Psoas muscle (tissue), 8 donors: ENCODE data around the gene COL12A1. TPM values are rescaled to one million over a fixed set of nuclear protein-coding genes. Genes with fewer than 3 reads are reported as not detected.

Experiments
- ATAC-seq, 4 donors: fragments of 200-7000 bp; cut with Tn5 transposase; one replicate each; pipeline ENCODE4 v1.9.1; 2020; ENCODE audit warnings: moderate library complexity in 3 of 4, mild to moderate bottlenecking in 2 of 4
- DNase-seq, 2 donors: peaks; one replicate each; pipeline ENCODE4 v3.0.0-alpha.2; 2020
- H3K27ac ChIP-seq: fragments of 200-600 bp; one replicate; pipeline ENCODE4 v1.8.0; 2022
- H3K27me3 ChIP-seq, 3 donors: fragments of 200-600 bp in 1 of 3; one replicate each; pipeline versions ENCODE4 v1.6.1 to v1.8.0; 2013 to 2022; ENCODE audit warnings: low read length in 2 of 3, mild to moderate bottlenecking in 2 of 3, moderate library complexity in 1 of 3; ENCODE audit not compliant: insufficient read depth in 3 of 3
- H3K36me3 ChIP-seq, 2 donors: fragments of 200-600 bp in 1 of 2; one replicate each; pipeline versions ENCODE4 v1.6.1 to v1.8.0; 2013 to 2022; ENCODE audit warnings: low read depth in 1 of 2, mild to moderate bottlenecking in 1 of 2, moderate library complexity in 1 of 2; ENCODE audit not compliant: insufficient read depth in 1 of 2
- H3K4me1 ChIP-seq: fragments of 200-600 bp; one replicate; pipeline ENCODE4 v1.8.0; 2022
- H3K4me3 ChIP-seq: fragments of 200-600 bp; one replicate; pipeline ENCODE4 v1.8.0; 2022; ENCODE audit warnings: mild to moderate bottlenecking
- H3K9me3 ChIP-seq: fragments of 200-600 bp; one replicate; pipeline ENCODE4 v1.8.0; 2022
- CTCF ChIP-seq: fragments of 200-600 bp; IDR thresholded peaks from one replicate; pipeline ENCODE4 v1.8.0; 2022; ENCODE audit warnings: antibody characterized with exemption
- WGBS, 3 donors: extraction: QIAGEN DNeasy Blood & Tissue Kit; methylation state at CpG; one replicate each; pipeline versions ENCODE4 v1.1.6 to v1.1.7; 2013; 5-methylcytosine and 5-hydroxymethylcytosine counted together
- intact Hi-C, 2 donors: fragments of 100-400 bp; cut with DNase I; formaldehyde crosslinking; loops; one replicate each; pipeline versions ENCODE4 v1.11.0 to v1.14.2; 2022
- polyA plus RNA-seq, 3 donors: library from polyadenylated mRNA; stranded (reverse); fragments of 200-250 nt; gene quantifications; one replicate each; pipeline ENCODE4 v1.2.3, GENCODE V29; 2013
- total RNA-seq, 4 donors: library from RNA; stranded (reverse); fragmentation: NEBNext Ultra II Directional in 2 of 4; extraction: Animal tissue kit (Norgen Biotek cat#: 25700) in 2 of 4; gene quantifications; one replicate each; pipeline versions ENCODE4 v1.2.1 to v1.2.4, GENCODE V29; 2021 to 2023
- donor health status: healthy with polysubstance abuse.
- donor health status: DM: no; HTN: no; CAD: no; lungs with moderate emphysema.
- donor health status: Bipolar disorder and iron deficiency.
- donor health status: healthy.
- donor health status: DM: yes; HTN: yes; CAD: no.
- donor health status: DM: no; HTN: no; CAD: no.
- donor health status: DM: no; HTN: no; CAD: no.
- donor health status: DM: yes; HTN: yes; CAD: no.

COL12A1 gene
- total and polyA plus RNA-seq, 7 donors: 2.7 to 23.2 (median 5.9) TPM

GRCh38 chr6:75166773-75167172, 39.1 kb downstream of the COL12A1 start:
- Histone ChIP-seq H3K36me3 (no peaks in the 10 kb centered on the region), H3K27me3 (no peaks in the 10 kb centered on the region), H3K4me3 (no peak overlapping the region), H3K4me1 (no peaks in the 10 kb centered on the region), H3K27ac (no peak overlapping the region), H3K9me3 (no peaks in the 10 kb centered on the region)
- intact Hi-C loops: no loop called here
- DNase-seq (no peak), ATAC-seq (no peak)
- no peak for TF ChIP-seq CTCF
- WGBS, 3 donors: 57 to 70% (median 69%) methylated on average over 2 of the region's 2 CpGs

- ATAC-seq (no peak), DNase-seq (no peak)
- Histone ChIP-seq H3K4me1 (no peaks in the 10 kb centered on the region), H3K4me3 (no peak overlapping the region), H3K36me3 (no peaks in the 10 kb centered on the region), H3K27me3 (no peaks in the 10 kb centered on the region), H3K27ac (no peak overlapping the region), H3K9me3 (no peaks in the 10 kb centered on the region)
- WGBS, 3 donors: 27 to 41% (median 28%) methylated on average over 2 of the region's 2 CpGs
- no peak for TF ChIP-seq CTCF
- intact Hi-C loops: no loop called here
Observed at GRCh38 chr6:75166236-75166635, 39.6 kb downstream of the COL12A1 start.

GRCh38 chr6:75158176-75158575, 47.7 kb downstream of the COL12A1 start:
- no peak for TF ChIP-seq CTCF
- ATAC-seq (no peak), DNase-seq (no peak)
- no peaks in the 10 kb centered on the region for H3K27me3 ChIP-seq
- no peak overlapping the region for H3K4me3 ChIP-seq
- H3K4me1 ChIP-seq: no peaks in the 10 kb centered on the region
- no peaks in the 10 kb centered on the region for H3K36me3 ChIP-seq
- no peaks in the 10 kb centered on the region for H3K9me3 ChIP-seq
- intact Hi-C loops: no loop called here
- H3K27ac ChIP-seq: no peak overlapping the region

GRCh38 chr6:75157336-75157735, 48.5 kb downstream of the COL12A1 start:
- intact Hi-C loops: no loop called here
- DNase-seq (no peak), ATAC-seq (no peak)
- no peaks in the 10 kb centered on the region for H3K27me3 ChIP-seq
- no peak for TF ChIP-seq CTCF
- H3K27ac ChIP-seq: no peak overlapping the region
- no peaks in the 10 kb centered on the region for H3K36me3 ChIP-seq
- no peak overlapping the region for H3K4me3 ChIP-seq
- 50 to 57% (median 57%) methylated on average over 2 of the region's 2 CpGs for WGBS, 3 donors
- no peaks in the 10 kb centered on the region for H3K9me3 ChIP-seq
- H3K4me1 ChIP-seq: no peaks in the 10 kb centered on the region

GRCh38 chr6:75156186-75156878, 49.5 kb downstream of the COL12A1 start:
- Histone ChIP-seq H3K4me3 (no peak overlapping the region), H3K36me3 (no peaks in the 10 kb centered on the region), H3K27me3 (no peaks in the 10 kb centered on the region), H3K4me1 (no peaks in the 10 kb centered on the region), H3K9me3 (no peaks in the 10 kb centered on the region), H3K27ac (no peak overlapping the region)
- WGBS, 3 donors: 75 to 81% (median 79%) methylated on average over 8 of the region's 8 CpGs
- ATAC-seq (no peak), DNase-seq (no peak)
- no peak for TF ChIP-seq CTCF
- intact Hi-C loops: no loop called here
